HEK293 (cell line): Measurements from ENCODE around the gene PEX7.
A peak's percentile ranks its signal among the peaks of the same experiment; 100 is the strongest.

Experiments used
- CTCF ChIA-PET: fragments of 350-600 bp; formaldehyde crosslinking; extraction: SDS; loops from one replicate; lab custom pipeline; 2021; ENCODE audit warnings: antibody characterized with exemption; lab: Yijun Ruan, JAX
- POLR2A ChIA-PET: fragments of 300-600 bp; formaldehyde crosslinking; extraction: SDS; loops from one replicate; lab custom pipeline; 2020; ENCODE audit warnings: antibody characterized with exemption, inconsistent platforms; lab: Yijun Ruan, JAX
- H3K27ac ChIP-seq: fragments of 200-500 bp; sonication (Bioruptor generic); 2 replicates; pipeline ENCODE4 v1.5.1; 2014; ENCODE audit warnings: low read depth, low read length, control low read depth, inconsistent platforms; ENCODE audit errors: extremely low read depth
- H3K36me3 ChIP-seq, 2 experiments: fragments of 200-500 bp in 1 of 2; sonication (Bioruptor generic) in 1 of 2; 1 replicate in 1 of 2; 2 replicates in 1 of 2; pipeline ENCODE4 v1.5.1; 2014 to 2017; ENCODE audit warnings: inconsistent platforms in 2 of 2, low read length in 2 of 2; ENCODE audit not compliant: control insufficient read depth in 2 of 2, insufficient read depth in 1 of 2
- H3K4me1 ChIP-seq: fragments of 200-500 bp; sonication (Bioruptor generic); 2 replicates; pipeline ENCODE4 v1.5.1; 2014; ENCODE audit warnings: mild to moderate bottlenecking, low read length, inconsistent platforms; ENCODE audit not compliant: control insufficient read depth, insufficient read depth
- H3K4me3 ChIP-seq: 2 replicates; pipeline ENCODE4 v1.5.1; 2011; ENCODE audit warnings: low read depth, mild to moderate bottlenecking, control low read depth, low read length, moderate library complexity
- H3K9me3 ChIP-seq: fragments of 200-500 bp; sonication (Bioruptor generic); 2 replicates; pipeline ENCODE4 v1.5.1; 2014; ENCODE audit warnings: low read depth, low read length, inconsistent platforms; ENCODE audit not compliant: control insufficient read depth, insufficient read depth
- AEBP2 ChIP-seq: fragments of 450-650 bp; formaldehyde crosslinking; IDR thresholded peaks from 2 replicates; pipeline ENCODE4 v1.5.1; 2016; ENCODE audit warnings: missing biosample characterization, missing genetic modification characterization, borderline replicate concordance
- FEZF1 ChIP-seq: fragments of 450-650 bp; formaldehyde crosslinking; IDR thresholded peaks from 2 replicates; pipeline ENCODE4 v1.5.1; 2016; ENCODE audit warnings: missing biosample characterization, missing genetic modification characterization
- IKZF3 ChIP-seq: fragments of 450-650 bp; IDR thresholded peaks from 2 replicates; pipeline ENCODE4 v1.5.0; 2018; ENCODE audit warnings: missing biosample characterization, mild to moderate bottlenecking, missing genetic modification characterization, moderate library complexity
- INSM2 ChIP-seq: fragments of 450-650 bp; formaldehyde crosslinking; IDR thresholded peaks from 2 replicates; pipeline ENCODE4 v1.5.1; 2016; ENCODE audit warnings: missing biosample characterization, missing genetic modification characterization
- KLF1 ChIP-seq: fragments of 450-650 bp; formaldehyde crosslinking; IDR thresholded peaks from 2 replicates; pipeline ENCODE4 v1.5.1; 2016; ENCODE audit warnings: missing biosample characterization, missing genetic modification characterization
- MYNN ChIP-seq: fragments of 450-650 bp; formaldehyde crosslinking; IDR thresholded peaks from 2 replicates; pipeline ENCODE4 v1.5.1; 2016; ENCODE audit warnings: missing biosample characterization, missing genetic modification characterization, borderline replicate concordance
- RBAK ChIP-seq: fragments of 450-650 bp; formaldehyde crosslinking; IDR thresholded peaks from 2 replicates; pipeline ENCODE4 v1.5.1; 2016; ENCODE audit warnings: missing biosample characterization, missing genetic modification characterization
- ZBTB1 ChIP-seq: fragments of 450-650 bp; formaldehyde crosslinking; IDR thresholded peaks from 2 replicates; pipeline ENCODE4 v1.5.1; 2016; ENCODE audit warnings: missing biosample characterization, missing genetic modification characterization
- ZBTB11 ChIP-seq: fragments of 450-650 bp; formaldehyde crosslinking; conservative IDR thresholded peaks from 2 replicates; pipeline ENCODE4 v1.5.1; 2016; ENCODE audit warnings: low read depth, missing biosample characterization, missing genetic modification characterization
- ZBTB17 ChIP-seq: fragments of 450-650 bp; formaldehyde crosslinking; IDR thresholded peaks from 2 replicates; pipeline ENCODE4 v1.5.1; 2016; ENCODE audit warnings: missing biosample characterization, missing genetic modification characterization
- ZBTB7A ChIP-seq: fragments of 450-650 bp; formaldehyde crosslinking; IDR thresholded peaks from 2 replicates; pipeline ENCODE4 v1.5.1; 2016; ENCODE audit warnings: low read depth, missing biosample characterization, missing genetic modification characterization
- ZNF266 ChIP-seq: fragments of 450-650 bp; formaldehyde crosslinking; IDR thresholded peaks from 2 replicates; pipeline ENCODE4 v1.5.1; 2016; ENCODE audit warnings: missing biosample characterization, missing genetic modification characterization, low read depth
- ZNF292 ChIP-seq: fragments of 450-650 bp; formaldehyde crosslinking; IDR thresholded peaks from 2 replicates; pipeline ENCODE4 v1.5.1; 2016; ENCODE audit warnings: low read depth, missing biosample characterization, missing genetic modification characterization, borderline replicate concordance
- ZNF391 ChIP-seq: fragments of 450-650 bp; formaldehyde crosslinking; IDR thresholded peaks from 2 replicates; pipeline ENCODE4 v1.5.1; 2016; ENCODE audit warnings: low read depth, missing biosample characterization, missing genetic modification characterization, borderline replicate concordance
- ZNF394 ChIP-seq: fragments of 450-650 bp; formaldehyde crosslinking; IDR thresholded peaks from 2 replicates; pipeline ENCODE4 v1.5.1; 2016; ENCODE audit warnings: missing biosample characterization, missing genetic modification characterization, mild to moderate bottlenecking, moderate library complexity, borderline replicate concordance
- ZNF544 ChIP-seq: fragments of 450-650 bp; formaldehyde crosslinking; IDR thresholded peaks from 2 replicates; pipeline ENCODE4 v1.5.0; 2017; ENCODE audit warnings: missing biosample characterization, missing genetic modification characterization
- ZNF626 ChIP-seq: fragments of 450-650 bp; sonication (Bioruptor Pico); formaldehyde crosslinking; IDR thresholded peaks from 2 replicates; pipeline ENCODE4 v1.5.1; 2018; ENCODE audit warnings: missing biosample characterization, missing genetic modification characterization, inconsistent platforms
- ZNF645 ChIP-seq: fragments of 450-650 bp; formaldehyde crosslinking; IDR thresholded peaks from 2 replicates; pipeline ENCODE4; 2016; ENCODE audit warnings: missing biosample characterization, missing genetic modification characterization
- ZNF664 ChIP-seq: fragments of 450-650 bp; formaldehyde crosslinking; IDR thresholded peaks from 2 replicates; pipeline ENCODE4 v1.5.1; 2016; ENCODE audit warnings: missing biosample characterization, missing genetic modification characterization
- ZNF677 ChIP-seq: fragments of 450-650 bp; IDR thresholded peaks from 2 replicates; pipeline ENCODE4 v1.5.0; 2018; ENCODE audit warnings: missing biosample characterization, mild to moderate bottlenecking, missing genetic modification characterization, moderate library complexity
- ZSCAN23 ChIP-seq: fragments of 450-650 bp; formaldehyde crosslinking; IDR thresholded peaks from 2 replicates; pipeline ENCODE4 v1.5.1; 2016; ENCODE audit warnings: missing biosample characterization, missing genetic modification characterization
- TF ChIP-seq, protein P1 (sequence below): fragments of 450-650 bp; formaldehyde crosslinking; IDR thresholded peaks from 2 replicates; pipeline ENCODE4 v1.5.1; 2016; ENCODE audit warnings: missing biosample characterization, missing genetic modification characterization

PEX7 gene

DNA sequence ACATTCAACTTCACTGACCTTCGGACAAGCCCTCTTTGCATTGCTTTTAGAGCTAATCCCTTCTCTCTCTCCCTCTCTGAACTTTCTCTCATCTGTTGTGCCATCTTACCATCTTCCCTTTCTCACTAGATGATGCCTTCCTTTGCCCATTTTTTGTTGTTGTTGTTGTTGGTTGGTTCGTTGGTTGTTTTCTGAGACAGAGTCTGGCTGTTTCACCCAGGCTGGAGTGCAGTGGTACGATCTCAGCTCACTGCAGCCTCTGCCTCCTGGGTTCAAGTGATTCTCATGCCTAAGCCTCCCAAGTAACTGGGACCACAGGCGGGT, 49.0 kb upstream of the PEX7 start:
- POLR2A ChIA-PET, result interaction anchor here (1.4 kb wide), 1 partner anchor 19 kb away, joined by 3 read pairs; the partner anchor contains the start of gene MAP3K5
- CTCF ChIA-PET, result interaction anchor here (0.6 to 5.2 kb wide), 2 partner anchors 19 to 190 kb away, joined by 3 to 29 read pairs; partner anchors contain the start of gene MAP3K5
- Histone ChIP-seq H3K9me3 (no peaks in the 10 kb centered on the region), H3K4me1 (peaks cover 15% of the 10 kb centered on the region; the same call in 1 of the 2 replicates), H3K4me3 (no peak overlapping the region), H3K36me3 (no peaks in the 10 kb centered on the region), H3K27ac (no peak overlapping the region)
- TF ChIP-seq ZNF266 (no peak), ZNF645 (tag by site-specific recombination) (no peak), ZBTB11 (tag by site-specific recombination) (no peak), ZNF544 (tag by site-specific recombination) (no peak), ZBTB17 (tag by site-specific recombination) (no peak), ZNF677 (tag by site-specific recombination) (no peak)

DNA sequence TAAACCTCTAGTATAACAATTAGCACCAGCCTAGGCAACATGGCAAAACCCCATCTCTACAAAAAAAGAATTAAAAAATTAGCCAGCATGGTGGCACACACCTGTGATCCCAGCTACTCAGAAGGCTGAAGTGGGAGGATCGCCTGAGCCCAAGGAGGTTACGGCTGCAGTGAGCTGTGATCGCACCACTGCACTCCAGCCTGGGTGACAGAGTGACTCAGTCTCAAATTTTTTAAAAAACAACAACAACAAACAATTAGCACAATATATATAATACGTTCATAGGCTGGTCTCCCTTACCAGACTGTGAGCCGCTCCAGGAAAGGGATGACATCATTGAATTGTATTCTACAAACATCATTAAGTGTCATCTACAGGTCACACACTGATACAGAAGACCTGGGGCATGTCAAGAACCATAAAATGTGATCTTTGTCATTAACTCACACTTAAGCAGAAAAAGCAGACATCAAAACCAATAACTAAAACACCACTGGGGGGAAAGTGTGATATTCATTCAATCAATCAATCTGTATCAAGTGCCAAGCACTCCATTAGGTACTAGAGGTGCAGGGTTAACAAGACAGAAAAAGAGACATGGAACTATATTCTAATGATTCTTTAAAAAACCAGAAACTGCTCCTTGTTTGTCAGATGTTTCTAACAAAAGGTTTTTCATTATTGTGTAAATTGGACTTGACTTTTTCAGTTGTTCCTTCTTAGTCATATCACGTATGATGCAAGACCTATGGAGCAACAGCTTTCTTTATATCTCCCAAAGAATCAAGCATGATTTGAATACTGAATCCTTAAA, 48.0 kb upstream of the PEX7 start:
- Histone ChIP-seq H3K4me3 (no peak overlapping the region), H3K9me3 (no peaks in the 10 kb centered on the region), H3K27ac (no peak overlapping the region), H3K4me1 (peaks cover 15% of the 10 kb centered on the region; the same call in 1 of the 2 replicates), H3K36me3 (no peaks in the 10 kb centered on the region)
- ChIA-PET POLR2A (interaction anchor here (1.4 to 3.2 kb wide), 2 partner anchors 17 to 18 kb away, joined by 3 to 13 read pairs; partner anchors contain the start of gene MAP3K5), CTCF (interaction anchor here (0.6 to 5.2 kb wide), 5 partner anchors 16 to 191 kb away, joined by 3 to 29 read pairs (median 4); partner anchors contain the start of gene MAP3K5)
- TF ChIP-seq ZNF626, result no peak
- 0 out of 2 replicates have a peak, but pooled peaks have one; percentile 17 for TF ChIP-seq MYNN (tag by site-specific recombination)
- TF ChIP-seq ZBTB7A (tag by site-specific recombination), result no peak
- TF ChIP-seq ZBTB1 (tag by site-specific recombination), result no peak
- TF ChIP-seq ZNF394 (tag by site-specific recombination), result peak; percentile 73
- TF ChIP-seq ZNF292 (tag by site-specific recombination), result no peak
- TF ChIP-seq FEZF1 (tag by site-specific recombination), result peak; percentile 89
- peak; percentile 90 for TF ChIP-seq INSM2 (tag by site-specific recombination)
- no peak for TF ChIP-seq ZNF391
- peak; percentile 93 for TF ChIP-seq ZSCAN23 (tag by site-specific recombination)
- no peak for TF ChIP-seq ZNF664 (tag by site-specific recombination)
- TF ChIP-seq IKZF3 (tag by site-specific recombination), result no peak; the same call in 1 of the 2 replicates
- no peak for TF ChIP-seq AEBP2 (tag by site-specific recombination)
- TF ChIP-seq RBAK (tag by site-specific recombination), result no peak
- no peak for TF ChIP-seq KLF1 (tag by site-specific recombination)
- TF ChIP-seq, protein P1, sequence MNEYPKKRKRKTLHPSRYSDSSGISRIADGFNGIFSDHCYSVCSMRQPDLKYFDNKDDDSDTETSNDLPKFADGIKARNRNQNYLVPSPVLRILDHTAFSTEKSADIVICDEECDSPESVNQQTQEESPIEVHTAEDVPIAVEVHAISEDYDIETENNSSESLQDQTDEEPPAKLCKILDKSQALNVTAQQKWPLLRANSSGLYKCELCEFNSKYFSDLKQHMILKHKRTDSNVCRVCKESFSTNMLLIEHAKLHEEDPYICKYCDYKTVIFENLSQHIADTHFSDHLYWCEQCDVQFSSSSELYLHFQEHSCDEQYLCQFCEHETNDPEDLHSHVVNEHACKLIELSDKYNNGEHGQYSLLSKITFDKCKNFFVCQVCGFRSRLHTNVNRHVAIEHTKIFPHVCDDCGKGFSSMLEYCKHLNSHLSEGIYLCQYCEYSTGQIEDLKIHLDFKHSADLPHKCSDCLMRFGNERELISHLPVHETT, result peak; percentile 99
